ENCODE data around the gene FILIP1L.

FILIP1L gene
- total RNA-seq, result 3.9 to 28.2 (median 14.7) reads per million in 18 experiments

DNA sequence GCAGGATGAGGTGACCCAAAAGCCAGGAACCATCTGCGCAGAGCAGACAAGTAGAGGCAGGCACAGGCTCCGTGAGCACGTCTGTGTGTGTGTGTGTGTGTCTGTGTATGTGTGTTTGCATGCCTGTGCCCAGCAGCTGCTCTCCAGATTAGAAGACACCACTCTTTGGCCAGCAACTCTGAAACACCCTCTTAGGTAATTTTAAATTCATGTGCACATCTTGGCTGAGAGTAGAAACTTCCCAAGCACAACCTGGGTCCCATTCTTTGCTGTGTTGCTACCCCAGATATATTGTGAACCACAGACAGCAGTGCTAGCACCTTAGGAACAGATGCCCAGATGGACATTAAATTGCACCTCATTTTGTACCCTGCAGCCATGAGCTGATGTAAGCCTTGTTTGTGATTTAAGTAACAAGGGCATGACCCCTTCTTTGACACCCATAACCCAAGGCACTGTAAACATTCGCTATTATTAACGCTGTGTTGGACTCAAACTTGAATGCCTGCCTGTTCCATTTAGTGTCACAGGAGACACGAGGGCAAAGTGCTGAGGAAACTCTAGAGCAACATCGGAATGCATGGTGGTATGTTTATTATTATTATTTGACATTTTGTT is at the start of gene FILIP1L:
FILIP1L (minus strand) TSS at position 89 of the 618 bp plus-strand sequence.
- DNase-seq, result no peak

DNA sequence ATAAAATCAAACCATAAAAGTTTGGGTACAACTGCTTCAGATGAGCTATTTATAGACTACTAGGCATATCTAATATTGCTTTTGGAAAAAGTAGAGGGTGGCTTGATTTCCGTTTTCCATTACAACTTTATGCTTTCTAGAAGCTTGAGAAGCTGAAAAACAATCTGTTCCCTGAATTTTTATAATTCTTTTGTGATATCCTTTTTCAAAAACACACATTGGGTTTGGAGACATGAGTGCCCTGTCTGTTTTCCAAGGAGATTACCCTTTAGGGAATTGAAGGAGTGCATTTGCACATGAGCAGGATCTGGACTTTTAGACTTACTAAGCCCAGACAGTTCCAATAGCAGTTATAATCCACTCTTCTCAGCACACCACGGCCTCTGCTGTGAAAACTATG is 49.5 kb upstream of the FILIP1L start:
- DNase-seq, result no peak

DNA sequence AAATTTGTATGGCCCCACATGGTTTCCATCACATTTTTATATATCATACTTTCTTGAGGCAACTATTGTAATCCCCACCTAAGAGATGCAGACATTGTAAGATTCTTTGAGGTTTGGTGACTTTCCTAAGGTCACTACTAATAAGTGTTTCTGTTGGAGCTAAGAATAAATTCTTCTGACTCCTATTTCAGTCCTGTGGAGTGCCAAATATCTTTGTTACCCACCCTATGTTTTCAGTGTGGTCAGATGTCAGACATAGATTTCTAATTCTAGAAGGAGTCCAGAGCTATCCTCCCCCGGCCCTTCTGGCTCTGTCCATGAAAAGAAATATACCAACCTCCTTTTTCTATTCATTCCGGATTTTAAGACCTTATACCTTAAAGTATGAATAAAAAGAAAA is 46.2 kb upstream of the FILIP1L start:
- no peak for DNase-seq

DNA sequence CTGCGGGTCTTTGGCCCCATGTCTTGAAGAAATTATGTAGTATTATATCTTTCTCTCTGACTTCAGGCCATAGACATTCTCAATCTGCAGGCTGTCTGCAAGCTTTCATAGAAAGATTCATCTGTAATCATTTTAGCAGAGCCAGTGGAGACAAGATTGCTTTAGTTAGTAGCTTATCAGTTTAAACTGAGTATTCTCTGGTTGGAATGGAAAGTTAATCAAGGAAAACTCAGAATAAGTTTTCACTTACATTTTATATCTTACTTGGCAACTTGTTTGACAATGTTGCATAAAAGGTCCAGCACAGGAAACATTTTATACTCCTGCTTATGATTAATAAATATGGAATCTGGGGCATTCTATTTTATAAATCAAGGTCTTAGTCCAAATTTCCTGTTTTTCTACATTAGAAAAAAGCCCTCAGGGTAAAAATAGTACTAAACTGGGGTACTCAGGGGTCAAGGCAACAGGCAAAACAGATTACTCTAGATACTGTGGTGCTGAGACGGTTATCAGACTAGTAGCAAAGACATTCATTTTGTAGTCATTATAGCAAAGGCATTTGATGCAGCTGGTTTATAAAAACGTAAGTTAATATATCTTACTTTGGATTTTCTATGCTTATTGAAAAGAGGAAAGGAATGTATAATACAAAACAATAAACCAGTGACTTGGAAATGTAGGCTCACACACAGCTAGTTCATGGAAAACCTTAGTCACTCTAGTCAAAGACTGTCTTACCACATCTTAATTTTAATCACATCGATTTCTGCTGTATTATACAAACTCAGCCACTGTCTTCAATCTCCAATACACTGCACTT is 45.2 kb upstream of the FILIP1L start:
- DNase-seq, result no peak

DNA sequence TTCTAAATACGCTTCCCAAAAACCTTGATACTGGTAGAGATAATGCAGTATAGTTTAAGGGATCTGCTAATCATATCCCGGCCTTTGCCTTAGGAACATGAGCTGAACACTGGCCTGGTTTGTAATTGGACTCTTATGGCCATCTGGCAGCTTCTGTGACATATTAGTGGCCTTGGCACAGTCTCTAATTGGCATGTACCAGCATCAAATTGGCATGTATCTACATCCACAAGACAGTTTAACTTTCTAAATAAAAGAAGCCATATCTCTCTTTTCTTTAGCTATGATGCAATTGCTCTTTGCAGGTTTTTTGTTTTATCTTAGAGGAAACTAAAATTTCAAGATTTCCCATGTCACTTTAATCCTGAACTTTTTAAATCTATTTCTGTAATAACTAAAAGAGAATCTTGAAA is 44.6 kb upstream of the FILIP1L start:
- no peak for DNase-seq

DNA sequence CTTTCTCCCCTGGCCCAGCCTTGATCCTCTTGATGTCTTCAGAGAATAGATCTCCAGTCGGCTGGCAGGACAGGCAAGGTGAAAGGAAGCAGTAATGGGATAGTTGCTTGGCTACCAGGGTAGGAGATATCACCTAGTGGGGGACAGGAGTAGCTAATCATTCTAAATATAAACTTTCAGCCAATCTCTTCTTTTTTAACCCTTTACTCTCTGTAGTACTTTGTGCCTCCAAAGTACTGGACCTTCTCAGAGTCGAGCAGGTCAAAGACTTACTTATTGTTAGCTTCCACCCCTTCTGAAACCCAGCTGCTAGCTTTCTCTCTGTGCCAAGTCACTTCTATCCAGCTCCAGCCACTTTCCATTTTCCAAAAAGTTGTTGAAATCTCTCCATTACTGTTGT is 43.4 kb upstream of the FILIP1L start:
- DNase-seq, result no peak

DNA sequence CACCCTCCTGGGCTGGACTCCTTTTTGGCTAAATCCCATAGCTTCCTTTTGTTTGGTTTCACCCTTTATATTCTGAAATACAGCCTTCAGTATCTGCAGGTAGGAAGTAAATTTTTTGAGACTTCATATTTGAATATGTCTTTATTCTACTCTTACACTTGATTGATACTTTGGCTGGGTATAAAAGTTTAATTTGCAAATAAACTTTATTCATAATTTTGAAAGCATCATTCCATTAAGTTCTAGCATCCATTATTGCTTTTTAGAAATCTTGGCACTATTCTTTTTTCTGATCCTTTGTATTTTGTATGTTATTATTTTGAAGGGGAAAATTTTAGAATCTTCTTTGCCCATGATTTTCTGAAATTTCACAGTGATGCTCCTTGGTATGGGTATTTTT is 41.3 kb upstream of the FILIP1L start:
- DNase-seq, result no peak

DNA sequence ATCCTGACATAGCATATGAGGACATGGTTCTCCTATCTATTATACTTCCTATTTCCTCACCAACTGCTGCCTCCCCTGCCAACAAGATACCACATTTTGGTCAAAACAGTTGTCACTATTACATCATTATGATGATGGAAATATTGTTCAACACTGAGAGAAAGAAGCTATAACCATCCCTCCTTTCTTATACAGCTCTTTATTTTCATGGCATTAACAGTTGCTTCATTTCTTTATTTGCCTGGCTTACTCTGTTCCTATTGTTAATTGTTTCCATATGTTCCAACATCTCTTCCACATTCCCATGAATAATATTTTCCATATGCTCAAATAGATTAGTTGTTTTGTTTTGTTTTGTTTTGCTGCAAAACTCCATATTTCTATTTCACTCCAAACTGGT is 40.8 kb upstream of the FILIP1L start:
- DNase-seq, result no peak

DNA sequence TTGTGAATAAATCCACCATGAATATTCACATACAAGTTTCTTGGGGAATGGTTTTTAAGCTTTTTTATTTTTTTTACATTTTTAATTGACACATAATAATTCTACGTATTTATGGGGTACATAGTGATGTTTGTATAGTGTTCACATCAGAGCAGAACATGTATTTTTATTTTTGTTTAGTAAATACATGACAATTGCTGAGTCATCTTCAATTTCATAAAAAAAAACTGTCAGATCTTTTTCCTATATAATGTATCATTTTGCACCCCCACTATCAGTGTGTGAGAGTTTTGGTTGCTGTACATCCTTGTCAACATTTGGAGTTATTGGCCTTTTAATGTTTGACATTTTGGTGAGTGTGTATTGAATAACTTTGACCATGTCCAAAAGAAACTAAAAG is 39.9 kb upstream of the FILIP1L start:
- DNase-seq, result no peak

DNA sequence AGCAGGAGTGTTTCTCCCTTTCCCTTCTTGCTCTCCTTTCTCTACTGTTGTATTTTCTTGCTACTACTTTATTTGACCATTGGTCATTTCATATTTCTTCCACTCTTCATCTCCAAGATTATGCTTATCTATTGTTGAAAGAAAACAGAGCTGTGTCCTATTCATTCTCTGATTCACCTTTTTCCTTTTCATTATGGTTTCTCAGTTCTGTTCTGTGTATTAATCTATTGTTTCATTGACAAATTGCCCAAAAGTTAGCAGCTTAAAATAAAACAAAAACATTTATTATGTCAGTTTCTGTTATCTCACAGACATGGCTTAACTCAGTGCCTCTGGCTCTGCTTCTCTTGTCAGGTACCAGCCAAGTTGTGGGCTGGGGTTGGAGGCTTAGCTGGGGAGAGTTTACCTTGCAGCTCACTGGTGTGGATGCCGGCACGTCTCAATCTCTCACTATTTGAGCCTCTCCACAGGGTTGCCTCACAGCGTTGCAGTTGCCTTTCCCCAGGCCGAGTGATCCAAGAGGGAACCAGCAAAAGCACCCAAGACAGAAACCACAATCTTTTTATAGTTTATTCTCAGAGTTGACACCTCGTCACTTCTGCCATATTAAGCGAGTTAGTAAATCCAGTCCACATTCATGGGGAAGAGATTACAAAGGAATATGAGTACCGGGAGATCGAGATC is 36.9 kb upstream of the FILIP1L start:
- no peak for DNase-seq

DNA sequence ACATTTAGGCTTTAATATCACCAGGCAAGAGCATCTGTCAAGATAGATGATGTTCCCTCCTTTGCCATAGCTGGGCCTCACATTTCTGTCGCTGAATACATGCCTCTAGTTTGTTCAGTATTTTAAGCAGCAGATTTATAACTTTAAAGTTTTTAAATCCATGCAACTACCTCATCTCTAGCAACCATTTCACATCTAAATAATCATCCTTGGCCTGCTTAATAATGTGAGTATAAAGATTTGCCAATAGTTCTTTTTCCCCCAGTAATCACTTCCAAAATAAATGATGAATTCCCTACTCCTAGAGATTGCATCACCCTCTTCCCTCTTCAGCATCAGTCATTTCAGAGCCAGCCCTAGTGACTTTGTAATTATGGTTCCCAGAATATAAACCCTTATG is 36.2 kb upstream of the FILIP1L start:
- no peak for DNase-seq

DNA sequence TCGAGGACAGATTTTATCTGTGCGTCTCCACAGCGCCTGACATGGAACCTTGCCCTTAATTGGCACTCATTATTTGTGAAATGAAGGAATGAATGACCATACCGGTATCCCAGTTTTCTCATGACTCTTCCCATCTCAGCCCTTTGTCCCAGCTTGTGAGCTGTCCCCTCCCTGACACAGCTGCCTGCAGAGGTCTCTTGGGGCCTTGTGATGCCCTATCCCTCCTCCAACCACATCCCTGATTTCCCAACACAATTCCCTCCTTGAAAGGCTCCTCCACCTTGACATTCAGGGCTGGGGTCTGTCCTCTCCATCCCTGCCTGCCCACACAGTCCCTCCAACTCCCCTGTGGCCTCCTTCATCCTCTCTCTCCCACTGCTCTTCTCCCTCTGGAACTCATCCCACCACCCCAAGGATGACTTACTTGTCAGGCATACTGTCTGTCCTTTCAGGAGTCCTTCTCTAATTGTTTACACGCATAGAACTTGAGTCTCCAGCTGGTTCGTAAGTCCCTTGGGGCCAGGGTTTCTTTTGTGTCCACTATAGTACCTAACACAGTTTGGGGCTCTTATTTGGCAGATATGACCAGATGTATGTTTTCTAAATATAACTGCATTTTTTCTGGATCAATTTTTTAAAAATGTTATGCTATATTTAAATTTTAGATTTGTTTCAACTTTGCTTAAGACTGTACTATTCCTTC is 35.6 kb upstream of the FILIP1L start:
- no peak for DNase-seq

DNA sequence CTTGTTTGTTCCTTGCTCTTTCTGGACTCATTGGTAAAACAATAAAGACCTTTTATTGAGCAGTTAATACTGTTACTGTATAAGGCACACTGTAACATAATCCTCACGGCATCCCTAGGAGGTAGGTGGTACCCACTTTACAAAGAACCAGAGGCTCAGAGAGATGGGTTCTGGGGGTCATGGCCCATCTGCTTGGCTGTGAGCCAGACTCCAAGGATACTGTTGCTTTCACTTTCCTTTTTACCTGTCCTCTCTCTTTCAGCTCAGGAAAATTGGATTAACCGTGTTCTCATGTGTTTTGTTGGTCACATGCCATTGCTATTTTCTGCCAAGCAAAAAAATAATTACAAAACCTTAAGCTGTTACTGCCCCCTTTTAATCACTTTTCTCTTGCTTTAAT is 34.8 kb upstream of the FILIP1L start:
- DNase-seq, result no peak

DNA sequence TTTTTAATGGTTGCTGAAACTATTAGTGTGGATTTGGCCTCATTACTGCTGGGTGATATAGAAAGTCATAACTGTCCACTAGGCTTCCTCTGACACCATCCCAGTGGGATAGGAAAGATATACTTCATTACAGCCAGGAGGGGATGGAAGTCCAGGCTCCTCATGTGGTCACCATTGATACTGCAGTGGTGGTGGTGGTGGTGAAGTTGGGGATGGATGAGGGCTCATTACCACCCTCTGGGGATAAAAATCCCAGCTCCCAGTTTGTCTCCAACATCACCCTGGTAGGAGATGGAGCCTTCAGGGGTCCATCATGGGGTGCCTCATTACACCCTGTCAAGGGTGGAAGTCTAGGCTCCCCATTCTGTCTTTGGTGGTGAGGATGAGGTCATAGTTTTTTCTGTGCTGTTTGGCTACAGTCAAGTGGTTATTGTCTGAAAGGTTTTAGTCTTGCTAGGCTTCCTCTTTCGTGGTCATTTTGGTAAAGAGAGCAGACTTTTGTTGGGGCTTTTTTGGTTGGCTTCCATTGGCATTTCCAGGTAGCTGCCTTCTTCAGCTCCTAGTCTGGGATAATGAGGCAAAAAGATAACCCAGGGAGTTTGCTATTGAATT is 30.1 kb upstream of the FILIP1L start:
- no peak for DNase-seq

DNA sequence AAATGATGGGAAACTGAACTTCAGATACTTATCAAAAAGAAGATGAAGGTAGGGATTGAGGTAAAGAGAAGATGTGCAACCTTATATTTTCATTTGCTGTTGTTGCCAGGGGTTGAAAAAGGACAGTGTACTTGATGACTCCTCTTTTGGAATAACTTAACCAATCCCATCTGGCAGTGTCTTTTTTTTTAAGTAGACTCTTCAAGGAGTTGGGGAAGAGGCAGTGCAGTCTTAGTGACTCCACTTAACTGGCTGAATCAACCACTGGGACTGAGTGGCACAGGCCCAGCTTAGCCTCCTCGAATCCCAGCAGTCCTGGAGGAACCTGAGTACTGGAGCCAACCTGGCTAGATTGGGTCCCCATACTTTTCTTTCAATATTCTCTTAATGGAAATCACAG is 27.3 kb upstream of the FILIP1L start:
- no peak for DNase-seq

DNA sequence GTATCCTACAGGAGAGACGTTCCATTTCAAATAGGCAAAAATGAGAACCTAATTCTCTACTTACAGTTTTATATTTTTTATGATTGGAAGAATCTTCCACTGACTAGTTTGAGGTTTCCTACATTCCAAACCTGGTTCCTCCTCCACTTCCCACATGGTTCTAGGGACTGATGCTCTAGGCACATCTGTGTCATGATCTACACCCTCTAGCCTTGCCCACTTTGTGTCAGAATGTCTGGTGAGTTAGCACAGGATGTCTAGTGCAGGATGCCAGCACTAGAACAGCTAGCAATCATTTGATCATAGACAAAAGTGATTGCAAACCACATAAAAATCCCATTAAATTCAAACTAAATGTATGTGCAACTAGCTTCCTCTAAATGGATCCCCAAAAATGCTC is 26.7 kb upstream of the FILIP1L start:
- no peak for DNase-seq

DNA sequence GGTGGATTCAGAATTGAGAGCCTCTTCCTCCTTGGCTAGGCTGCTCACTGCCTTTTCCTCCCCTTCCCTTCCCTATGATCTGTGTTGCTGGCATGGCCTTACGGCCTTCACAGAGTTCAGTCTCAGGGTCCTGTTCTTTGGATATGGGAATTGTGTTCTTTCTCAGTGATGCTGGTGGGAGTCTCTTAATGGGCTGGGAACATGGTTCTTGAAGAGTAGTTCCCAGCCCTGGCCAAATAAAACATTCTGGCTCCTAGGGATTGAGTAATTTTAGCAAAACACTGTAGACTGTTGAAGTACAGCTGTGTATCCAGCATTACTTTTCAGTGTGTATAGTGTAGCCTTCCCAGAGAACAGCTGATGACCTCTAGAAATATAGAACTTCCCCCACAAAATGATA is 22.6 kb upstream of the FILIP1L start:
- no peak for DNase-seq

DNA sequence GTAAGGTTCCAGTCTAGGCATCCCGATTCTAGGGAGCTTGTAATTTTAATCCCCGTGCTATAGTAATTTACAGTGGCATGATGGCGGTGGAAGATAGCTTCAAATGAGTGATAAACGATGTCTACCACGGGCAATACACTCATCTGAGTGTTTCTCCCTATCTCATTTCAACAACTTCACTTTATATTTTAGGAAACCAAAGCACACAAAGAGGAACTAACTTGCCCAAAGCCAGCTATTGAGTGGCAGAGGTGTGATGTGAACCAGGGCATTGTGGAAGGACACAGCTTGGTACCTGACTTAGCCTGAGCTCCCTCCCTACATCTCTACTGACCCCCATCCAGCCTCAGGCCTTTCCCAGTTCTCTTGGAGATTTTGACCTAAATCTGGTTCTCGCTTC is 16.9 kb upstream of the FILIP1L start:
- DNase-seq, result no peak

DNA sequence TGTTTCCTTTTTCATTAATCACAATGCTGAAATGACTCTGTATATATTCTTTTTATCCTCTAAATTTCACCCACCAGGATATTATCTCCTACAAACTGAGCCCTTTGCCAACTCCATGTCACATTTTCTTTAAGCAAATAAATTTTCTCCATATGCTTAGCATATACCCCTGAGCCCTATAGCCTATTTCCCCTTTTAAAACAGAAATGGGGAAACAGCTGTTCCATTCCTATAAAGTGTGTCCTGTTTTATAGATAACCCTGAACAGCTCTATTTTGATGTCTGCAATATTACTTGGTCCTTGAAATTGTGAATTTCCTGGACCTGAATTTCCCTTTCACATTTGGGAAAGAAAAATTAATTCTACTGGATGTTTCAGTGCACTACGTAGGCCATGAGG is 15.6 kb upstream of the FILIP1L start:
- DNase-seq, result no peak

DNA sequence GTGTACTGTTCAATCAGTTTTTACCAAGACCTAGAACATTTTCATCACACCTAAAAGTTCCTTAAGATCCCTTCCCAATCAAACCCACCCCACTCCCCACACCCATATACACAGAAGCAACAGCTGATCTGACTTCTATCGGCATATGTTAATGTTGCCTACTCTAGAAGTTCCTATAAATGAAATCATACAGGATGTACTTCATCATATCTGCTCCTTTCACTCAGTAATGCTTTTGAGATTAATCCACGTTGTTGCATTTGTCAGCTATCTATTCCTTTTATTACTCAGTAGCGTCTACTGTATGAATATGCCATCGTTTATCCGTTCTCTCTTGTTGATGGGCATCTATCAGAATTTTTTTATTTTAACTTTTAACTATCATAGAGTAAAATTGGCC is 14.3 kb upstream of the FILIP1L start:
- DNase-seq, result no peak

DNA sequence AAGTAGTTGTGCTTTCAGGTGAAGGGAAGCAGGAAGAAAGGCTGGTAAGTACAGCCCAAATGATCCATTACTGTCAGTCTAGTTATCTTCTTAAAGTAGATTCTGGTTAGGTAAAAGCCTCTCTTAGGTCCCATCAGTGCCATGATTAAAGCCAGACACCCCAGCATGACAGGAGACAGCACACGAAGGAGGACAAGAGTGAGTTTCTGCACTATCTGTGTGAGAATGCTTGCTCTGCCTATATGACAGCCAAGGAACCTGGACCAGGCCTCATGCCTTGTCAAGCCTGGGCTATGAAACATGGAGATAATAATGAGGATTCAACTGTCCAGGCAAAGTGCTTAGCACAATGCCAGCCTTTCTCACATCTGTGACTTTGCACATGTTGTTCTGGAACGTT is 13.5 kb upstream of the FILIP1L start:
- DNase-seq, result no peak

DNA sequence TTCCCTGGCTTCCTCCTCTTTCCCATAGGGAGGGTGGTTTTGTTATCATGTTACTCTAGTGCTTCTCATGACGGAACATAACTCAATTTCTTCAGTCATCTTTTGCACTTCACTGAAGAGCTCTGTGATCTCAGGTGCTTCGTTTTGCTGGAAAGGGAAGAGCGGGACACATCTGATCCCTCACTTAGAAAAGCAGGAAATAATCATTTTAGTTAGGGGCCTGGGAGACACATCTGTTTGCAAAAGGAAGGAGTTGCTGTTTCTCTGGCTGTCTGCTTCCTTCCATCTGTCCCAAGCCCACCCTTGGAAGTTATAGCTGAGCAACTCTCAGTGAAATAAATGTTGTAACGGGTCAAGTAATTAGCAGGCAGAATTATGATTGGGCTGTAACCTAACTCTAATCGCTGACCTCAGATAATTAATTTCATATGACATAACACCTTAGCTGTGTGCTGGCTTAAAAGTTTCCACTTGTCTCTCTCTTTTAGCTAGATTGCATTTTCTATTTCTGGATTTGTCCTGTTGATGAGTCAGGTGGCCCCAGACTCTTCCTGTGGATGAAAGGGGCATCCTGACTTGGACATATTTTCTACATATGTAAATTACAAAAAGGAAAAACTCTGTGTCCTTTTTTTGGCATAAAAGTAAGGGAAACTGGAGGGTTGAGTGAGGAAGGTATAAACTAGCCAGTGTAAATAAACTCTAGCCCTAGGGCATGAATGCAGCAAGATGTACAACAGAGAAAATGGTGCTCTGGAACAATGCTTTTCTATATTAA is 11.0 kb upstream of the FILIP1L start:
- DNase-seq, result no peak

Data from inflammatory macrophage (primary cell).